T-cell (primary cell): ENCODE measurements around the gene NANOS3. TPM values are rescaled to one million over a fixed set of nuclear protein-coding genes. Genes with fewer than 3 reads are reported as not detected.
A peak's percentile ranks its signal among the peaks of the same experiment; 100 is the strongest.

Source experiments
- ATAC-seq, 4 experiments: fragments of 200-7000 bp in 3 of 4; fragments of 150-1000 bp in 1 of 4; cut with Tn5 transposase; replicated peaks in 1 of 4; 1 replicate in 3 of 4; 2 replicates in 1 of 4; pipeline ENCODE4 v1.10.0; 2021; ENCODE audit warnings: moderate library complexity in 3 of 4, mild to moderate bottlenecking in 2 of 4, moderate number of reproducible peaks in 1 of 4
- CTCF ChIA-PET, 2 donors: fragments of 300-600 bp; sonication (Branson Sonifier 250); formaldehyde crosslinking; loops; one replicate each; lab custom pipeline; 2022; ENCODE audit warnings: antibody characterized with exemption in 2 of 2; lab: Charles Lee
- POLR2A ChIA-PET, 2 donors: fragments of 300-600 bp; sonication (Branson Sonifier 250); formaldehyde crosslinking; loops; one replicate each; lab custom pipeline; 2022; ENCODE audit warnings: antibody characterized with exemption in 2 of 2; lab: Charles Lee
- DNase-seq, 35 experiments: peaks; one replicate each; pipeline versions ENCODE4 v3.0.0 to v3.0.0-alpha.2; 2013 to 2023
- H3K27ac ChIP-seq: one replicate; pipeline ENCODE4 v1.5.1; 2013; ENCODE audit warnings: low read length
- H3K27me3 ChIP-seq, 2 experiments: replicated peaks in 1 of 2; 1 replicate in 1 of 2; 2 replicates in 1 of 2; pipeline versions ENCODE4 v1.6.1 to v1.7.0; 2013; ENCODE audit warnings: low read length in 1 of 2, mixed read lengths in 1 of 2; ENCODE audit not compliant: control insufficient read depth in 2 of 2, insufficient read depth in 2 of 2; ENCODE audit errors: extremely low read depth in 1 of 2
- H3K36me3 ChIP-seq, 2 donors: 1 replicate in 1 of 2; 2 replicates in 1 of 2; pipeline versions ENCODE4 v1.6.1 to v1.7.0; 2013; ENCODE audit warnings: low read length in 1 of 2; ENCODE audit not compliant: control insufficient read depth in 2 of 2, insufficient read depth in 1 of 2; ENCODE audit errors: extremely low read depth in 1 of 2
- H3K4me1 ChIP-seq, 2 experiments: 1 replicate in 1 of 2; 2 replicates in 1 of 2; pipeline versions ENCODE4 v1.6.1 to v1.7.0; 2013; ENCODE audit warnings: low read length in 2 of 2, mixed read lengths in 1 of 2; ENCODE audit not compliant: insufficient read depth in 2 of 2, control insufficient read depth in 1 of 2; ENCODE audit errors: extremely low read depth in 1 of 2
- H3K4me3 ChIP-seq, 2 donors: 1 replicate in 1 of 2; 2 replicates in 1 of 2; pipeline versions ENCODE4 v1.5.1 to v1.7.0; 2013; ENCODE audit warnings: mild to moderate bottlenecking in 2 of 2, low read length in 1 of 2, moderate library complexity in 1 of 2; ENCODE audit not compliant: control insufficient read depth in 1 of 2; ENCODE audit errors: extremely low read depth in 1 of 2
- H3K9me3 ChIP-seq: 2 replicates; pipeline ENCODE4 v1.7.0; 2013
- H3K27ac Mint-ChIP-seq, 2 donors: one replicate each; pipeline ENCODE4 v1.8.0; 2020 to 2021; ENCODE audit warnings: mild to moderate bottlenecking in 2 of 2, mixed read lengths in 2 of 2
- H3K27me3 Mint-ChIP-seq, 2 donors: one replicate each; pipeline ENCODE4 v1.8.0; 2021 to 2022; ENCODE audit warnings: mixed read lengths in 2 of 2
- H3K36me3 Mint-ChIP-seq: one replicate; pipeline ENCODE4 v1.8.0; 2021; ENCODE audit warnings: mixed read lengths
- H3K4me1 Mint-ChIP-seq, 3 donors: one replicate each; pipeline ENCODE4 v1.8.0; 2020 to 2022; ENCODE audit warnings: mixed read lengths in 3 of 3, mild to moderate bottlenecking in 1 of 3
- H3K4me3 Mint-ChIP-seq, 3 donors: one replicate each; pipeline ENCODE4 v1.8.0; 2020 to 2022; ENCODE audit warnings: mild to moderate bottlenecking in 3 of 3, mixed read lengths in 3 of 3, moderate library complexity in 3 of 3
- H3K9me3 Mint-ChIP-seq, 3 donors: one replicate each; pipeline ENCODE4 v1.8.0; 2020 to 2022; ENCODE audit warnings: mixed read lengths in 3 of 3
- WGBS: methylation state at CpG from one replicate; pipeline ENCODE4 v1.1.5; 2013; ENCODE audit warnings: missing lambda C conversion rate; ENCODE audit not compliant: insufficient coverage; 5-methylcytosine and 5-hydroxymethylcytosine counted together
- total RNA-seq, 35 experiments: library from RNA in 6 of 35; stranded (reverse) in 6 of 35; fragments of 120-200 nt in 1 of 35; gene quantifications; one replicate each; pipeline versions ENCODE4 v1.2.1 to v1.2.4 and lab custom pipeline; 2013 to 2026

NANOS3 gene
- total RNA-seq, 5 donors from 2014 or later (not counting 1 experiment from before 2014, with no cell fraction given) = 0.85 to 2.3 (median 1.5) TPM; not detected in 1

GRCh38 chr19:13839130-13839937, 37.6 kb upstream of the NANOS3 start:
- peaks cover 3% of the 10 kb centered on the region for H3K36me3 Mint-ChIP-seq
- Histone ChIP-seq H3K36me3 (peaks cover 0 to 14% of the 10 kb centered on the region in 2 donors), H3K27ac (peak overlapping the region; percentile 100), H3K27me3 (no peaks in the 10 kb centered on the region), H3K4me3 (peak overlapping the region; percentile 60 to 74), H3K9me3 (no peaks in the 10 kb centered on the region), H3K4me1 (peaks cover 43 to 92% of the 10 kb centered on the region in 2 experiments)
- H3K9me3 Mint-ChIP-seq = no peaks in the 10 kb centered on the region
- ATAC-seq (peak; percentile 35 to 50 (median 42)), DNase-seq (peak; percentile 45 to 86 (median 72))
- H3K4me3 Mint-ChIP-seq = peak overlapping the region; percentile 83 to 90 (median 86)
- ChIA-PET POLR2A (interaction anchor here (0.6 to 1.5 kb wide), 7 partner anchors 9 to 541 kb away, joined by 3 to 7 read pairs (median 3); no protein-coding TSS in a partner anchor), CTCF (interaction anchor here (0.5 to 2.0 kb wide), 4 partner anchors 23 to 683 kb away, joined by 3 to 10 read pairs (median 5); no protein-coding TSS in a partner anchor)
- H3K27me3 Mint-ChIP-seq = no peaks in the 10 kb centered on the region
- WGBS = 2% methylated on average over 21 of the region's 36 CpGs
- peaks cover 58 to 73% (median 61%) of the 10 kb centered on the region in 3 donors for H3K4me1 Mint-ChIP-seq
- peak overlapping the region; percentile 97 to 98 for H3K27ac Mint-ChIP-seq

DNA sequence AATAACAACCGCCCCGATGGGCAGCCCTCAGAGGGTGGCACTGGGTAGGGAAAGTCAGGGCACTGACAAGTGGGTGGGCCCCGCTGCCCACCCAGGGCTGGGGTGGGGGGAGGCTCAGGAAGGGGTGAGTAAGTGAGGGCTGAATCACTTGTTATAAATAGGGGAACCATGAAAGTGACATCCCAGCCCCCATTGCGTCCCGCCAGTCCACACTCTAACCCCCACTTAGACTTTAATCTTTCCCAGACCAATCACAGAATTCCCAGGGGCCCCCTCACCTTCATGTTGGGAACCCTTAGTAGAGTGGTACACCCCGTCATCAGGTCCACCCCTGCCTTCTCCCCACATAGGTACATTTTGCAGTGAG, 37.0 kb upstream of the NANOS3 start:
- Mint-ChIP-seq H3K27me3 (no peaks in the 10 kb centered on the region), H3K4me1 (peaks cover 59 to 75% (median 64%) of the 10 kb centered on the region in 3 donors), H3K9me3 (no peaks in the 10 kb centered on the region), H3K4me3 (peak overlapping the region; percentile 83 to 90 (median 86)), H3K27ac (peak overlapping the region; percentile 97 to 98), H3K36me3 (peaks cover 3% of the 10 kb centered on the region)
- DNase-seq = no peak
- H3K4me1 ChIP-seq = peaks cover 43 to 92% of the 10 kb centered on the region in 2 experiments
- CTCF ChIA-PET = interaction anchor here in 1 of 2 donors (0.5 to 2.0 kb wide), 3 partner anchors 22 to 682 kb away, joined by 4 to 10 read pairs (median 6); no protein-coding TSS in a partner anchor
- no CpG with 5 or more reads among the region's 6 CpGs for WGBS
- ATAC-seq = peak in 2 of 4 experiments; percentile 2 to 3
- H3K4me3 ChIP-seq = peak overlapping the region; percentile 26 to 74
- H3K9me3 ChIP-seq = no peaks in the 10 kb centered on the region
- H3K36me3 ChIP-seq = peaks cover 0 to 9% of the 10 kb centered on the region in 2 donors
- POLR2A ChIA-PET = interaction anchor here (0.6 to 1.5 kb wide), 6 partner anchors 8 to 541 kb away, joined by 3 to 7 read pairs (median 4); partner anchors contain the start of gene RFX1 (in 1 of the 2)
- H3K27me3 ChIP-seq = no peaks in the 10 kb centered on the region
- H3K27ac ChIP-seq = peak overlapping the region; percentile 100

DNA sequence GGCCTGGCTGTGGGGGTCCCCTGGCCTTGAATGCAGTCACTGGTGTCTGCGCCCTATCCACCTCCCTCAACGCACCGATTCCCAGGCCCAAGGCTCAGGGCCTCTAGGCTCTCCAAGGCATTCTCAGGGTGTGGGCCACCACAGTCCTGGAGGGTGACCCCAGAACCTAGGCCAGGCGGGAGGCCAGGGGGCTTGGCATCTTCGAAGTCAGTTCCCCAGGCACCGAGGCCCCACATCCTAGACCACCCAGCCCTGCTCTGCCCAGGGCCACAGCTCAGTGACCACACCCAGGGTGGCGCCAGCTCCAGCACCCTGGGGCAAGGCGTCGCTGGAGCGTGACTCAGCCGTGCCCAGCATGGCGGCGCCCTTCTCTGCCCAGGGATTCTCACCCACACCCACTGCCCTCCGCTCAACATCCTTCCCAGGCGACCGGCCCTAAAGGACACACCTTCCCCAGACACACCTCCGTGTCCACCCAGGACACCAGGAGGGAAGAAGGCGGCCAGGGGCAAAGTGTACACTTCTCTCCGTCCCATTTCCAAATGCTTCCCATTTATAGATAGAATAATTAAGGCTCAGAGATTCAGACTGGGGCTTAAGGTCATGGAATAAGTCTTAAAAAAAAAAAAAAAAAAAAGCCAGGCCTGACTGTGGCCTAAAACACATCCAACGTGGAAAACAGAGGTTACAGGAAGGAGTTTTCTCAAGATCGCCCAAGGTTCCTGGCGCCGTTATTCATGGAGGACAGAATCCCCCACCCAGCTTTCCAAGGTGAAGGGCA, 36.4 kb upstream of the NANOS3 start:
- POLR2A ChIA-PET = interaction anchor here (0.6 to 1.5 kb wide), 6 partner anchors 9 to 540 kb away, joined by 3 to 7 read pairs (median 4); partner anchors contain the start of gene RFX1 (in 1 of the 2)

GRCh38 chr19:13841086-13841961, 35.6 kb upstream of the NANOS3 start:
- Histone ChIP-seq H3K4me3 (peak overlapping the region; percentile 53 to 74), H3K4me1 (peaks cover 45 to 93% of the 10 kb centered on the region in 2 experiments), H3K27ac (peak overlapping the region; percentile 100), H3K36me3 (peaks cover 0 to 1% of the 10 kb centered on the region in 2 donors), H3K27me3 (no peaks in the 10 kb centered on the region), H3K9me3 (no peaks in the 10 kb centered on the region)
- Mint-ChIP-seq H3K4me1 (peaks cover 67 to 76% (median 71%) of the 10 kb centered on the region in 3 donors), H3K9me3 (no peaks in the 10 kb centered on the region), H3K4me3 (peak overlapping the region; percentile 83 to 90 (median 86)), H3K27me3 (no peaks in the 10 kb centered on the region), H3K27ac (peak overlapping the region; percentile 97 to 98), H3K36me3 (peaks cover 3% of the 10 kb centered on the region)
- DNase-seq = peak in 3 of 35 experiments; percentile 46 to 67 (median 53)
- POLR2A ChIA-PET = interaction anchor here (0.5 to 1.2 kb wide), 5 partner anchors 9 to 677 kb away, joined by 3 to 7 read pairs (median 5); partner anchors contain the start of genes DNAJB1 (in 1 of the 2), MRI1 (in 1 of the 2) and RFX1 (in 1 of the 2)
- 42% methylated on average over 22 of the region's 26 CpGs for WGBS
- CTCF ChIA-PET = no interaction called here
- no peak for ATAC-seq

More for the DNA sequence above, 36.4 kb upstream of the NANOS3 start:
- no peak for ATAC-seq
- CTCF ChIA-PET = interaction anchor here in 1 of 2 donors (0.5 kb wide), 1 partner anchor 681 kb away, joined by 4 read pairs; no protein-coding TSS in a partner anchor
- WGBS = 27% methylated on average over 16 of the region's 23 CpGs
- H3K27ac Mint-ChIP-seq = peak overlapping the region; percentile 97 to 98
- H3K27me3 Mint-ChIP-seq = no peaks in the 10 kb centered on the region
- H3K27ac ChIP-seq = peak overlapping the region; percentile 100
- H3K4me1 Mint-ChIP-seq = peaks cover 65 to 75% (median 67%) of the 10 kb centered on the region in 3 donors
- H3K36me3 Mint-ChIP-seq = peaks cover 3% of the 10 kb centered on the region
- H3K4me3 Mint-ChIP-seq = peak overlapping the region; percentile 83 to 90 (median 86)
- H3K4me3 ChIP-seq = peak overlapping the region; percentile 26 to 74
- peak in 8 of 35 experiments; percentile 40 to 66 (median 50) for DNase-seq
- H3K4me1 ChIP-seq = peaks cover 43 to 94% of the 10 kb centered on the region in 2 experiments
- no peaks in the 10 kb centered on the region for H3K27me3 ChIP-seq
- no peaks in the 10 kb centered on the region for H3K9me3 ChIP-seq
- peaks cover 0 to 9% of the 10 kb centered on the region in 2 donors for H3K36me3 ChIP-seq
- no peaks in the 10 kb centered on the region for H3K9me3 Mint-ChIP-seq

DNA sequence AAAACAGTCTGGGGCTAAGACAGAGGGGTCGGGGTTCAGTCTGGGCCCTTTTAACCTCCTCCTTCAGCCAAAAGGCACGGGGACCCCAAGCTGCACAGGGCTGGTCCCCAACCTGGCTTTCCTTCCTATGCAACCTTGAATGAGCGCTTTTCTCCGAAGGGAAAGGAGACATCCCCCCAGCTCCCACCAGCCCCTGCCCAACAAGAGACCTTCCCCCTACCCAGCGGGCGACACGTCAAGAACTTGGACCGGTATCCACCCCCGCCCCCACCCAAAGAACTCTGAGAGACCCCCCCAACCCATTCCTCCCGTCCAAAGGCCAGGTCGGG, 35.0 kb upstream of the NANOS3 start:
- Mint-ChIP-seq H3K27me3 (no peaks in the 10 kb centered on the region), H3K36me3 (peaks cover 3% of the 10 kb centered on the region), H3K9me3 (no peaks in the 10 kb centered on the region), H3K27ac (peak overlapping the region; percentile 97 to 98), H3K4me1 (peaks cover 67 to 76% (median 71%) of the 10 kb centered on the region in 3 donors), H3K4me3 (peak overlapping the region; percentile 83 to 90 (median 86))
- WGBS = 10% methylated on average over 3 of the region's 11 CpGs
- no peaks in the 10 kb centered on the region for H3K9me3 ChIP-seq
- CTCF ChIA-PET = no interaction called here
- H3K36me3 ChIP-seq = no peaks in the 10 kb centered on the region
- no peak for ATAC-seq
- DNase-seq = peak in 3 of 35 experiments; percentile 44 to 57 (median 51)
- H3K27me3 ChIP-seq = no peaks in the 10 kb centered on the region
- H3K27ac ChIP-seq = peak overlapping the region; percentile 100
- POLR2A ChIA-PET = interaction anchor here in 1 of 2 donors (0.7 kb wide), 1 partner anchor 77 kb away, joined by 5 read pairs; the partner anchor contains the start of gene MRI1
- peaks cover 42 to 93% of the 10 kb centered on the region in 2 experiments for H3K4me1 ChIP-seq
- H3K4me3 ChIP-seq = peak overlapping the region; percentile 53 to 74
